OCI-LY3 (cell line): ENCODE results near the gene PIGL.
A peak's percentile ranks its signal among the peaks of the same experiment; 100 is the strongest.

ENCODE experiments used
- H2AFZ ChIP-seq: fragments of 200-600, 300-600 bp; shearing (Covaris generic); 2 replicates; pipeline ENCODE4 v1.6.0; 2014; ENCODE audit warnings: antibody characterized with exemption, low read depth, low read length
- H3K27ac ChIP-seq: fragments of 200-600, 300-600 bp; sonication (generic); 2 replicates; pipeline ENCODE4 v1.5.1; 2014; ENCODE audit warnings: mild to moderate bottlenecking, low read length, moderate library complexity, mixed read lengths
- H3K27me3 ChIP-seq: fragments of 200-600, 300-600 bp; sonication (generic); 2 replicates; pipeline ENCODE4 v1.6.1; 2014; ENCODE audit warnings: low read depth, low read length, mixed read lengths
- H3K36me3 ChIP-seq: fragments of 200-600, 300-600 bp; sonication (generic); replicated peaks from 2 replicates; pipeline ENCODE3; 2014; ENCODE audit warnings: low read depth, low read length, mixed read lengths
- H3K4me1 ChIP-seq: fragments of 300-600, 200-600 bp; sonication (generic); 2 replicates; pipeline ENCODE4 v1.6.1; 2014; ENCODE audit warnings: low read length, mixed read lengths
- H3K4me2 ChIP-seq: fragments of 200-600, 300-600 bp; sonication (generic); 2 replicates; pipeline ENCODE4 v1.6.1; 2014; ENCODE audit warnings: low read length, mixed read lengths
- H3K4me3 ChIP-seq: fragments of 300-600, 200-600 bp; sonication (generic); 2 replicates; pipeline ENCODE4 v1.5.1; 2014; ENCODE audit warnings: antibody characterized with exemption, mild to moderate bottlenecking, low read length, moderate library complexity
- H3K79me2 ChIP-seq: fragments of 300-600, 200-600 bp; shearing (Covaris generic); 2 replicates; pipeline ENCODE4 v1.6.1; 2014; ENCODE audit warnings: mild to moderate bottlenecking, low read length, mixed read lengths
- H3K9ac ChIP-seq: fragments of 300-600, 200-600 bp; shearing (Covaris generic); 2 replicates; pipeline ENCODE4 v1.6.0; 2014; ENCODE audit warnings: mild to moderate bottlenecking, low read length, moderate library complexity
- H3K9me3 ChIP-seq: fragments of 200-600, 300-600 bp; shearing (Covaris generic); 2 replicates; pipeline ENCODE4 v1.6.1; 2014; ENCODE audit warnings: low read length, mixed read lengths; ENCODE audit not compliant: insufficient read depth
- H4K20me1 ChIP-seq: fragments of 200-600, 300-600 bp; sonication (generic); 2 replicates; pipeline ENCODE4 v1.6.1; 2016; ENCODE audit warnings: low read length, mixed read lengths; ENCODE audit not compliant: insufficient read depth
- CTCF ChIP-seq: fragments of 200-600, 300-600 bp; sonication (generic); IDR thresholded peaks from 2 replicates; pipeline ENCODE4 v1.5.1; 2014; ENCODE audit warnings: antibody characterized with exemption, low read length, low read depth
- EZH2phosphoT487 ChIP-seq: fragments of 200-600 bp; shearing (Covaris generic); IDR thresholded peaks from 2 replicates; pipeline ENCODE4 v1.6.1; 2018; ENCODE audit warnings: antibody characterized with exemption, mixed run types, low read depth

The PIGL gene

GRCh38 chr17:16232391-16232790, 15.4 kb downstream of the PIGL start:
- Histone ChIP-seq H2AFZ (no peak overlapping the region), H3K79me2 (no peaks in the 10 kb centered on the region; the same call in 1 of the 2 replicates), H3K27me3 (no peaks in the 10 kb centered on the region), H3K27ac (no peak overlapping the region), H3K4me3 (no peak overlapping the region), H3K36me3 (no peaks in the 10 kb centered on the region), H3K4me2 (no peak overlapping the region), H4K20me1 (no peaks in the 10 kb centered on the region), H3K9ac (no peak overlapping the region), H3K9me3 (no peaks in the 10 kb centered on the region), H3K4me1 (peaks cover 8% of the 10 kb centered on the region)
- TF ChIP-seq CTCF (no peak), EZH2phosphoT487 (no peak)

- no peaks in the 10 kb centered on the region for H3K9me3 ChIP-seq
- no peak overlapping the region for H2AFZ ChIP-seq
- no peaks in the 10 kb centered on the region; the same call in 1 of the 2 replicates for H3K79me2 ChIP-seq
- H3K27me3 ChIP-seq = no peaks in the 10 kb centered on the region
- no peaks in the 10 kb centered on the region for H4K20me1 ChIP-seq
- TF ChIP-seq CTCF (no peak), EZH2phosphoT487 (no peak)
- H3K9ac ChIP-seq = no peak overlapping the region
- H3K27ac ChIP-seq = no peak overlapping the region
- H3K4me1 ChIP-seq = peaks cover 15% of the 10 kb centered on the region
- H3K36me3 ChIP-seq = no peaks in the 10 kb centered on the region
- H3K4me2 ChIP-seq = no peak overlapping the region
- no peak overlapping the region for H3K4me3 ChIP-seq
Observed at GRCh38 chr17:16239931-16240330, 22.9 kb downstream of the PIGL start.

GRCh38 chr17:16241906-16242399, 24.9 kb downstream of the PIGL start:
- no peak overlapping the region for H2AFZ ChIP-seq
- no peaks in the 10 kb centered on the region for H3K27me3 ChIP-seq
- H3K4me3 ChIP-seq = no peak overlapping the region
- no peak overlapping the region for H3K4me2 ChIP-seq
- no peak overlapping the region for H3K9ac ChIP-seq
- H3K36me3 ChIP-seq = no peaks in the 10 kb centered on the region
- H4K20me1 ChIP-seq = no peaks in the 10 kb centered on the region
- no peak overlapping the region for H3K27ac ChIP-seq
- TF ChIP-seq CTCF (no peak), EZH2phosphoT487 (no peak)
- H3K4me1 ChIP-seq = peaks cover 15% of the 10 kb centered on the region
- H3K79me2 ChIP-seq = no peaks in the 10 kb centered on the region; the same call in 1 of the 2 replicates
- no peaks in the 10 kb centered on the region for H3K9me3 ChIP-seq

GRCh38 chr17:16243385-16243784, 26.4 kb downstream of the PIGL start:
- H3K36me3 ChIP-seq = no peaks in the 10 kb centered on the region
- H3K27ac ChIP-seq = 0 out of 2 replicates have a peak overlapping the region, but pooled peaks have one; percentile 17
- H3K9ac ChIP-seq = no peak overlapping the region
- no peaks in the 10 kb centered on the region for H3K9me3 ChIP-seq
- H2AFZ ChIP-seq = peak overlapping the region; percentile 48; the same call in 1 of the 2 replicates
- no peaks in the 10 kb centered on the region for H3K27me3 ChIP-seq
- TF ChIP-seq CTCF = no peak
- TF ChIP-seq EZH2phosphoT487 = no peak
- peaks cover 15% of the 10 kb centered on the region for H3K4me1 ChIP-seq
- no peak overlapping the region for H3K4me3 ChIP-seq
- H3K4me2 ChIP-seq = peak overlapping the region; percentile 44
- no peaks in the 10 kb centered on the region for H4K20me1 ChIP-seq
- H3K79me2 ChIP-seq = no peaks in the 10 kb centered on the region; the same call in 1 of the 2 replicates
